Fibroblast of mammary gland (primary cell): ENCODE measurements around the gene EHMT1.

Experiments
- DNase-seq: peaks from one replicate; pipeline ENCODE4 v3.0.0-alpha.2; 2010; ENCODE audit warnings: low read depth
- H3K4me3 ChIP-seq: 2 replicates; pipeline ENCODE4 v1.5.1; 2011; ENCODE audit warnings: low read depth, mild to moderate bottlenecking, low read length, moderate library complexity; ENCODE audit not compliant: control insufficient read depth
- TF ChIP-seq, protein P1 (sequence below): conservative IDR thresholded peaks from 2 replicates; pipeline ENCODE4 v1.5.1; 2011; ENCODE audit warnings: low read depth, low read length, inconsistent platforms; ENCODE audit not compliant: control insufficient read depth, insufficient read depth

EHMT1 gene

DNA sequence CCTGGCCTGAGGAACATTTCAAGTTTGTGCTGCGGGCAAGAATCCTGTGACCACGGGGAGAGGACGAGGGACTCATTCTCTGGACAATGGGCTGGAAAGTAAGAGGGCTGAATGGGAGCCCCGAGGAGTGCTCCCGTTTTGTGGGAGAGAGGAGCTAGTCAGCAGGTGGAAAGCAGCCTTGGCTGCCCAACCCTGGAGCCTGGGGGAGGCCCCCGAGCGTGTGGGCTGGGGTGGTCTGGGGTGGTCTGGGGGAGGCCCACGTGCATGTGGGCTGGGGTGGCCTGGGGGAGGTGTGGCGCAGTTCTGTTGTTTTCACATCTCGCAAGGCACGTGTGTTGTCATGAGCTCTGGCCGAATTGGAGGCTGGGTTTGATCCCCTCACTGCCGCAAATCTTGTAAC is 27.5 kb downstream of the EHMT1 start:
- TF ChIP-seq, protein P1, sequence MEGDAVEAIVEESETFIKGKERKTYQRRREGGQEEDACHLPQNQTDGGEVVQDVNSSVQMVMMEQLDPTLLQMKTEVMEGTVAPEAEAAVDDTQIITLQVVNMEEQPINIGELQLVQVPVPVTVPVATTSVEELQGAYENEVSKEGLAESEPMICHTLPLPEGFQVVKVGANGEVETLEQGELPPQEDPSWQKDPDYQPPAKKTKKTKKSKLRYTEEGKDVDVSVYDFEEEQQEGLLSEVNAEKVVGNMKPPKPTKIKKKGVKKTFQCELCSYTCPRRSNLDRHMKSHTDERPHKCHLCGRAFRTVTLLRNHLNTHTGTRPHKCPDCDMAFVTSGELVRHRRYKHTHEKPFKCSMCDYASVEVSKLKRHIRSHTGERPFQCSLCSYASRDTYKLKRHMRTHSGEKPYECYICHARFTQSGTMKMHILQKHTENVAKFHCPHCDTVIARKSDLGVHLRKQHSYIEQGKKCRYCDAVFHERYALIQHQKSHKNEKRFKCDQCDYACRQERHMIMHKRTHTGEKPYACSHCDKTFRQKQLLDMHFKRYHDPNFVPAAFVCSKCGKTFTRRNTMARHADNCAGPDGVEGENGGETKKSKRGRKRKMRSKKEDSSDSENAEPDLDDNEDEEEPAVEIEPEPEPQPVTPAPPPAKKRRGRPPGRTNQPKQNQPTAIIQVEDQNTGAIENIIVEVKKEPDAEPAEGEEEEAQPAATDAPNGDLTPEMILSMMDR = no peak
- H3K4me3 ChIP-seq = no peak overlapping the region
- DNase-seq = no peak

DNA sequence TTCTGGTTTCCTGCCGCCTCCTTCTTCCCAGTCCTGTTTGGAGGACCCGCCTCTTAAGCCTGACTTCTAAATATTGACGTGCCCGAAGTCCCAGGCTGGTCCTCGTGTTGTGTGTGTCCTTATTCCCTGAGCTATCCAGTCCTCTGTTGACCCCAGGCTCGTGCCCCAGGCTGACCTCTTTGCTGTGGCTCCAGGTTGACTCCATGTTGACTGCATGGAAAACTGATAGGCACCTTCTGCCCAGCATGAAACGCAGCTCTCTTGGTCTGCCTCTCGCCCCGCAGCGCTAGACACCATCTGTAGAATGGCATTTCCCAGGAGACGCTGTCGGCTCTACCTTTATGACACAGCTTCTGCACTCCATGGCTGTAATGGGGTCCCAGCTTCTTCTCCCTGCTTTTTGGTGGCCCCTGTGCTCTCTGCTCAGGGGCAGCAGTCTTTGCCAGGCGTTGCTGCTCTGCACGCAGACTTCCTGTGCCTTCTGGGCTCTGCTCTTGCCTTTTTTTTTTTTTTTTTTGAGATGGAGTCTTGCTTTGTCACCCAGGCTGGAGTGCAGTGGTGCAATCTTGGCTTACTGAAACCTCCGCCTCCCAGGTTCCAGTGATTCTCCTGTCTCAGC is 28.4 kb downstream of the EHMT1 start:
- TF ChIP-seq, protein P1 = no peak
- DNase-seq = no peak
- H3K4me3 ChIP-seq = no peak overlapping the region

DNA sequence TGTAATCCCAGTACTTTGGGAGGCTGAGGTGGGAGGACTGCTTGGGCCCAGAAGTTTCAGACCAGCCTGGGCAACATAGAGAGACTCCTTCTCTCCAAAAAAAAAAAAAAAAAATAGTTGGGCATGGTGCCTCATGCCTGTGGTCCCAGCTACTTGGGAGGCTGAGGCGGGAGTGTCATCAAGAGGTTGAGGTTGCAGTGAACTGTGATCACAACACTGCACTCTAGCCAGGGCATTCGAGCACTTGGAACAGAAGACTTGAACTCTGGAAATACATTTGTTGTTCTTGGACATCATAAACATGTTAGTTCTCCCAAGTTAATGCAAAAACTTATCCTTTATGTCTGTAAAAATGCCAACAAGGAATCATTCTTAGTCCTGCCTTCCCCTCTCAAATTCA is 29.6 kb downstream of the EHMT1 start:
- TF ChIP-seq, protein P1 = no peak
- DNase-seq = peak; percentile 52
- H3K4me3 ChIP-seq = no peak overlapping the region

DNA sequence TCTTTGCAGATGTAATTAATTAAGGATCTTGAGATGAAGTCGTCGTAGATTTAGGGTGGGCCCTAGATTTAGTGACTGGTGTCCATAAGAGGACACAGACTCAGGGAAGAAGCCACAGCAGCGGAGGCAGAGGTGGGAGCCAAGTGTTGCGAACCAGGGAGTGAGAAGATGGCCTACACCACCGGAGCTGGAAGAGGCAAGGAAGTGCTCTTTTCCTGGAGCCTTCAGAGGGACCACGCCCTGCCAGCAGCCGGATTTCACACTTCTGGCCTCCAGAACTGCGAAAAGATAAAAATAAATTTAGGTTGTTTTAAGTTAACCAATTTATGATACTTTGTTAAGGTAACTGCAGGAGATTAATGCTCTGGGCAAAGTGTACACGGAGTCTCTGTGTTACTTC is 30.7 kb downstream of the EHMT1 start:
- DNase-seq = no peak
- TF ChIP-seq, protein P1 = no peak
- H3K4me3 ChIP-seq = no peak overlapping the region

DNA sequence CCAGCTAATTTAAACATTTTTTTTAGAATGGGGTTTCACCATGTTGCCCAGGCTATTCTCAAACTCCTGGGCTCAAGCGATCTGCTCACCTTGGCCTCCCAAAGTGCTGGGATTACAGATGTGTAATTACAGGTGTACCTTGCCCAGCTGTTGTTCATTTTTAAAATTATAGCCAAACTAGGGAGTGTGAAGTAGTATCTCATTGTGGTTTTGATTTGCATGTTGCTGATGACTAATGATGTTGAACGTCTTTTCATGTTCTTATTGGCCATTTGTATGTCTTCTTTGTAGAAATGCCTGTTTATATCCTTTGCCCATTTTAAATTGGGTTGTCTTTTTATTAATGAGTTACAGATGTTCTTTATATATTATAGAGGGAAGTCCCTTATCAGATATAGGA is 31.5 kb downstream of the EHMT1 start:
- DNase-seq = peak; percentile 21
- TF ChIP-seq, protein P1 = no peak
- H3K4me3 ChIP-seq = no peak overlapping the region

DNA sequence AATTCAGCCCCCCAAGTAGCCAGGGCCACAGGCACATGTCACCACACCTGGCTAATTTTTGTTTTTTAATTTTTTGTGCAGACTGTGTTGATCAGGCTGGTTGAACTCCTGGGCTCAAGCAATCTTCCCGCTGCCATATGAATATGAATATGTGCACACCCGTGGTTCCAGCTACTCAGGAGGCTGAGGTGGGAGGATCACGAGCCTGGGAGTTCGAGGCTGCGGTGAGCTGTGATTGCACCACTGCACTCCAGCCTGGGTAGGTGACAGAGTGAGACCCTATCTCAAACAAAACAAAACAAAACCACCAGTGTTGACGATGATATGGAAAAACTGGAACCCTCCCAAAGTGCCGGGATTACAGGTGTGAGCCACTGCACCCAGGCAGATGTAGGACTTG is 32.0 kb downstream of the EHMT1 start:
- DNase-seq = no peak
- TF ChIP-seq, protein P1 = no peak
- H3K4me3 ChIP-seq = no peak overlapping the region

DNA sequence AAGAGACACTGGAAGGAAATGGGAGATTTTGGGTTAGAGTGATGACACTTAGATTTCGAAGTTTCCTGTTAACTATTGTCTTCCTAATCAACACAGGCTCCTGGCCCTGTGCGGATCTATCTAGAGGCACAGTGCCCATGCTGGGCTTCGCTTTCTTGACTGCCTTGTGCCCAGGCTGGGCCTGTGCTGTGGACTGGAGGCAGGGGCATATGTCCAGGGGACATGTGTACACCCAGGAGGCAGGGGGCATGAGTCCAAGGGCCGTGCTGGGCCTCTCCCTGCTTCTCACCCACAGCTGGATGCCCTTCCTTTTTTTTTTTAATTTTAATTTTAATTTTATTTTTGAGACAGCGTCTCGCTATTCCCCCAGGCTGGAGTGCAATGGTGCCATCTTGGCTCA is 37.6 kb downstream of the EHMT1 start:
- H3K4me3 ChIP-seq = no peak overlapping the region
- TF ChIP-seq, protein P1 = no peak
- no peak for DNase-seq
